ENCODE data around the gene OR8J1. TPM values are rescaled to one million over a fixed set of nuclear protein-coding genes. Genes with fewer than 3 reads are reported as not detected.

OR8J1 gene, protein sequence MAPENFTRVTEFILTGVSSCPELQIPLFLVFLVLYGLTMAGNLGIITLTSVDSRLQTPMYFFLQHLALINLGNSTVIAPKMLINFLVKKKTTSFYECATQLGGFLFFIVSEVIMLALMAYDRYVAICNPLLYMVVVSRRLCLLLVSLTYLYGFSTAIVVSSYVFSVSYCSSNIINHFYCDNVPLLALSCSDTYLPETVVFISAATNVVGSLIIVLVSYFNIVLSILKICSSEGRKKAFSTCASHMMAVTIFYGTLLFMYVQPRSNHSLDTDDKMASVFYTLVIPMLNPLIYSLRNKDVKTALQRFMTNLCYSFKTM
- total RNA-seq (not detected), polyA plus RNA-seq (not detected)

DNA sequence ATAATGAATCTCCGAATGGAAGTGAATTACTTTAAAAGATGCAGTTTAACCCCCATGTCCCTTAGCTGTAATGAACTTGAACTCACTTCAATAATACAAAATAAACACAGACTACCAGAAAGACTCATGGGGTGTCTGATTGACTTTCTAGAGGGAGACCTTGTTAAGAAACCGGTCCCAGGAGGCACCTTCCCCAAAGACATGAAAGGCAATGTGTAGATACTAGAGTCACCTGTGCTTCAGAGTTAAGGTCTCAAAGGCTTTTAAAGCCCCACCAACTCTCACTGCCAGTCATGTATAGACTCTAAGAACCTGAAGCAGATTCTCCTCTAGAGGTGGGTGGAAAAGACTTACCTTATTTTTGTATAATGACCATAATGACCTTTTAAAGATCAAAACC is at the start of gene OR8J1:
Gene OR8J1, plus strand, starts transcription at position 301 of the 400 bp plus-strand sequence. CDS start 5,956 bp downstream, outside the sequence.
- Mint-ChIP-seq H3K4me1 (no peaks in the 10 kb centered on the region), H3K27ac (no peak within 1 kb of the TSS), H3K36me3 (no peaks in the 10 kb centered on the region), H3K9me3 (peaks cover 0 to 20% (median 3%) of the 10 kb centered on the region in 7 donors), H3K27me3 (no peaks in the 10 kb centered on the region), H3K4me3 (no peak within 1 kb of the TSS)
- ATAC-seq (ENCODE audit: low read depth in 2 of 2) (no peak), DNase-seq (no peak)
- no peak within 1 kb of the TSS for H3K4me3 ChIP-seq (ENCODE audit: low read depth, low read length)
- no peaks in the 10 kb centered on the region for H3K36me3 ChIP-seq (ENCODE audit: control insufficient read depth, insufficient read depth, low read length)
- peaks cover 0 to 4% of the 10 kb centered on the region in 2 experiments for H3K9me3 ChIP-seq (ENCODE audit: control insufficient read depth in 2 of 2, low read length in 2 of 2)
- H3K27me3 ChIP-seq (ENCODE audit: control insufficient read depth, insufficient read depth, low read length): no peaks in the 10 kb centered on the region
- no peak within 1 kb of the TSS for H3K27ac ChIP-seq (ENCODE audit: insufficient read depth, low read length, poor library complexity, severe bottlenecking)
- no peaks in the 10 kb centered on the region for H3K4me1 ChIP-seq (ENCODE audit: control insufficient read depth, insufficient read depth, low read length, poor library complexity, severe bottlenecking)

- H3K27me3 Mint-ChIP-seq: no peaks in the 10 kb centered on the region
- no peaks in the 10 kb centered on the region for H3K36me3 ChIP-seq (ENCODE audit: control insufficient read depth, insufficient read depth, low read length)
- peaks cover 4 to 5% of the 10 kb centered on the region in 2 experiments for H3K9me3 ChIP-seq (ENCODE audit: control insufficient read depth in 2 of 2, low read length in 2 of 2)
- no peaks in the 10 kb centered on the region for H3K4me1 ChIP-seq (ENCODE audit: control insufficient read depth, insufficient read depth, low read length, poor library complexity, severe bottlenecking)
- no peak overlapping the region for H3K27ac ChIP-seq (ENCODE audit: insufficient read depth, low read length, poor library complexity, severe bottlenecking)
- peaks cover 6 to 39% (median 21%) of the 10 kb centered on the region in 7 donors for H3K9me3 Mint-ChIP-seq
- H3K36me3 Mint-ChIP-seq: no peaks in the 10 kb centered on the region
- ATAC-seq (ENCODE audit: low read depth in 2 of 2) (no peak), DNase-seq (no peak)
- no peak overlapping the region for H3K4me3 ChIP-seq (ENCODE audit: low read depth, low read length)
- H3K27me3 ChIP-seq (ENCODE audit: control insufficient read depth, insufficient read depth, low read length): no peaks in the 10 kb centered on the region
- no peaks in the 10 kb centered on the region for H3K4me1 Mint-ChIP-seq
- H3K4me3 Mint-ChIP-seq: no peak overlapping the region
- H3K27ac Mint-ChIP-seq: no peak overlapping the region
Measured at GRCh38 chr11:56307836-56308235, 46.3 kb upstream of the OR8J1 start.

DNA sequence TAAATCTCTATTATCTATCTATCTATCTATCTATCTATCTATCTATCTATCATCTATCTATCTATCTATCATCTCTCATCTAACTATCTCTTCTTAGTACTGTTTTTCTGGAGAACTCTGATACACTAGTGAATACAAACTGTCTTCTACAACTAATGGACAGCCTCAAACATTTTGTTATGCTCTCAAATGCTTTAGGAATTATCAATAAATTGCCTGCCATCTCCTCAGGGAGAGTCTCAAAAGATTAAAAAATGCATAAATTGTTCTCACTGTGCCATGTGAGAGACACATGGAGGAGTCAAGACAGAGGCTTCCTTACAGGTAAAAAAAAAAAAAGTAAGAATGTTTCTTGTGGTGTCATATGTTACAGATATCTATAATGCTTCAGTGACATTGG is 39.2 kb upstream of the OR8J1 start, which contains the start of gene OR8K3:
Gene OR8K3, plus strand, starts transcription at position 301 of the 400 bp plus-strand sequence. CDS start 3,163 bp downstream, outside the sequence.
- Histone ChIP-seq H3K27me3 (ENCODE audit: control insufficient read depth, insufficient read depth, low read length) (no peaks in the 10 kb centered on the region), H3K4me1 (ENCODE audit: control insufficient read depth, insufficient read depth, low read length, poor library complexity, severe bottlenecking) (no peaks in the 10 kb centered on the region), H3K9me3 (ENCODE audit: control insufficient read depth in 2 of 2, low read length in 2 of 2) (peaks cover 0 to 2% of the 10 kb centered on the region in 2 experiments), H3K27ac (ENCODE audit: insufficient read depth, low read length, poor library complexity, severe bottlenecking) (no peak within 1 kb of the TSS), H3K36me3 (ENCODE audit: control insufficient read depth, insufficient read depth, low read length) (no peaks in the 10 kb centered on the region), H3K4me3 (ENCODE audit: low read depth, low read length) (no peak within 1 kb of the TSS)
- H3K4me1 Mint-ChIP-seq: no peaks in the 10 kb centered on the region
- ATAC-seq (ENCODE audit: low read depth in 2 of 2): no peak
- DNase-seq: no peak
- peaks cover 1 to 17% (median 9%) of the 10 kb centered on the region in 7 donors for H3K9me3 Mint-ChIP-seq
- H3K27ac Mint-ChIP-seq: no peak within 1 kb of the TSS
- H3K27me3 Mint-ChIP-seq: no peaks in the 10 kb centered on the region
- no peak within 1 kb of the TSS for H3K4me3 Mint-ChIP-seq
- no peaks in the 10 kb centered on the region for H3K36me3 Mint-ChIP-seq

DNA sequence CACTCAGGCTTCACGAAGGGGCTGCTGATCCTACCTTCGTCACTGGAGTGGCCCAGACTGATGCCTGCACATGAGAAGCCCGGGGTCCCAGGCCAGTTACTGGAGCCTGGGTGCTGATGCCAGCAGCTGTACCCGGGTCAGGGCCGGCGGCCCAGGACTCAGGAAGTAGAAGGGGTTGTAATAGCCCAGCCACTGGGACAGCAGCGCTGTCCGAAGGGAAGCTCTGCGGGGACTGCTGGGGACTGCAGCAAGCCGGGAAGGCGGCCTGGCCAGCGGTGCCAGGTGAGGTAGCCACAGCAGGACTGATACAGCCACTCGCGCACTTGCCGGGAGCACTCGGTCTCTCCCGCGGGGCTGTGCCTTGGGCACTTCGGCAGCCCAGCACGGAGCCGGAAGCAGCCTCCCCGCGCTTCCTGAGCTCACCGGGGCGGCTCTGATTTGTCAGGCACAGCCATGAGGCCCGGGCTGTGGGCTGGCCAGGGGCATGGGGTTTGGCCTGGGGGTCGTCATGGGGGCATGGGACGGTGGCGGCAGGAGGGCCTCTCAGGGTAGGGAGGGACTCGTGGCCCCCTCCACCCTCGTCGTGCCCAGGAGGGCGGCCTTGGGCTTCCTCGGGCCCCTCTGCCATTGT is 22.1 kb upstream of the OR8J1 start:
- H3K27ac ChIP-seq (ENCODE audit: insufficient read depth, low read length, poor library complexity, severe bottlenecking): no peak overlapping the region
- no peak overlapping the region for H3K4me3 ChIP-seq (ENCODE audit: low read depth, low read length)
- Mint-ChIP-seq H3K9me3 (peaks cover 0 to 10% (median 3%) of the 10 kb centered on the region in 7 donors), H3K36me3 (no peaks in the 10 kb centered on the region), H3K4me3 (no peak overlapping the region), H3K4me1 (no peaks in the 10 kb centered on the region), H3K27ac (no peak overlapping the region), H3K27me3 (no peaks in the 10 kb centered on the region)
- ATAC-seq (ENCODE audit: low read depth in 2 of 2) (no peak), DNase-seq (no peak)
- H3K9me3 ChIP-seq (ENCODE audit: control insufficient read depth in 2 of 2, low read length in 2 of 2): no peaks in the 10 kb centered on the region
- H3K27me3 ChIP-seq (ENCODE audit: control insufficient read depth, insufficient read depth, low read length): no peaks in the 10 kb centered on the region
- H3K4me1 ChIP-seq (ENCODE audit: control insufficient read depth, insufficient read depth, low read length, poor library complexity, severe bottlenecking): no peaks in the 10 kb centered on the region
- no peaks in the 10 kb centered on the region for H3K36me3 ChIP-seq (ENCODE audit: control insufficient read depth, insufficient read depth, low read length)

GRCh38 chr11:56333156-56333555 is 20.9 kb upstream of the OR8J1 start:
- H3K4me3 ChIP-seq (ENCODE audit: low read depth, low read length): no peak overlapping the region
- H3K27me3 Mint-ChIP-seq: no peaks in the 10 kb centered on the region
- H3K9me3 ChIP-seq (ENCODE audit: control insufficient read depth in 2 of 2, low read length in 2 of 2): peaks cover 0 to 2% of the 10 kb centered on the region in 2 experiments
- no peaks in the 10 kb centered on the region for H3K4me1 Mint-ChIP-seq
- no peaks in the 10 kb centered on the region for H3K27me3 ChIP-seq (ENCODE audit: control insufficient read depth, insufficient read depth, low read length)
- no peaks in the 10 kb centered on the region for H3K36me3 ChIP-seq (ENCODE audit: control insufficient read depth, insufficient read depth, low read length)
- H3K4me3 Mint-ChIP-seq: no peak overlapping the region
- H3K4me1 ChIP-seq (ENCODE audit: control insufficient read depth, insufficient read depth, low read length, poor library complexity, severe bottlenecking): no peaks in the 10 kb centered on the region
- peaks cover 0 to 14% (median 2%) of the 10 kb centered on the region in 7 donors for H3K9me3 Mint-ChIP-seq
- H3K27ac Mint-ChIP-seq: no peak overlapping the region
- ATAC-seq (ENCODE audit: low read depth in 2 of 2): no peak
- no peaks in the 10 kb centered on the region for H3K36me3 Mint-ChIP-seq
- no peak overlapping the region for H3K27ac ChIP-seq (ENCODE audit: insufficient read depth, low read length, poor library complexity, severe bottlenecking)
- no peak for DNase-seq

- H3K4me1 Mint-ChIP-seq: no peaks in the 10 kb centered on the region
- H3K36me3 ChIP-seq (ENCODE audit: control insufficient read depth, insufficient read depth, low read length): no peaks in the 10 kb centered on the region
- no peaks in the 10 kb centered on the region for H3K4me1 ChIP-seq (ENCODE audit: control insufficient read depth, insufficient read depth, low read length, poor library complexity, severe bottlenecking)
- H3K9me3 Mint-ChIP-seq: peaks cover 0 to 31% (median 8%) of the 10 kb centered on the region in 7 donors
- H3K36me3 Mint-ChIP-seq: no peaks in the 10 kb centered on the region
- DNase-seq (no peak), ATAC-seq (ENCODE audit: low read depth in 2 of 2) (no peak)
- H3K27me3 Mint-ChIP-seq: no peaks in the 10 kb centered on the region
- H3K4me3 ChIP-seq (ENCODE audit: low read depth, low read length): no peak overlapping the region
- no peak overlapping the region for H3K27ac ChIP-seq (ENCODE audit: insufficient read depth, low read length, poor library complexity, severe bottlenecking)
- H3K27ac Mint-ChIP-seq: no peak overlapping the region
- no peaks in the 10 kb centered on the region for H3K27me3 ChIP-seq (ENCODE audit: control insufficient read depth, insufficient read depth, low read length)
- H3K9me3 ChIP-seq (ENCODE audit: control insufficient read depth in 2 of 2, low read length in 2 of 2): peaks cover 0 to 2% of the 10 kb centered on the region in 2 experiments
- H3K4me3 Mint-ChIP-seq: no peak overlapping the region
Measured at GRCh38 chr11:56340289-56340688, 13.8 kb upstream of the OR8J1 start.

- DNase-seq (no peak), ATAC-seq (ENCODE audit: low read depth in 2 of 2) (no peak)
- H3K9me3 Mint-ChIP-seq: peaks cover 0 to 19% (median 6%) of the 10 kb centered on the region in 7 donors
- H3K9me3 ChIP-seq (ENCODE audit: control insufficient read depth in 2 of 2, low read length in 2 of 2): no peaks in the 10 kb centered on the region
- H3K4me3 Mint-ChIP-seq: no peak within 1 kb of the TSS
- no peak within 1 kb of the TSS for H3K27ac Mint-ChIP-seq
- H3K4me1 ChIP-seq (ENCODE audit: control insufficient read depth, insufficient read depth, low read length, poor library complexity, severe bottlenecking): no peaks in the 10 kb centered on the region
- no peak within 1 kb of the TSS for H3K4me3 ChIP-seq (ENCODE audit: low read depth, low read length)
- no peaks in the 10 kb centered on the region for H3K27me3 Mint-ChIP-seq
- H3K27me3 ChIP-seq (ENCODE audit: control insufficient read depth, insufficient read depth, low read length): no peaks in the 10 kb centered on the region
- no peaks in the 10 kb centered on the region for H3K36me3 ChIP-seq (ENCODE audit: control insufficient read depth, insufficient read depth, low read length)
- H3K27ac ChIP-seq (ENCODE audit: insufficient read depth, low read length, poor library complexity, severe bottlenecking): no peak within 1 kb of the TSS
- H3K36me3 Mint-ChIP-seq: no peaks in the 10 kb centered on the region
- no peaks in the 10 kb centered on the region for H3K4me1 Mint-ChIP-seq
Measured at GRCh38 chr11:56345739-56346138, 8.4 kb upstream of the OR8J1 start, which contains the start of gene OR8K1. OR8K1 (plus strand) TSS chr11:56346039; CDS start chr11:56346039, 0 bp downstream.

All from CD4-positive, CD25-positive, alpha-beta regulatory T cell (primary cell).